HEK293 (cell line): ENCODE data around the gene HMSD.

Experiments used
- CTCF ChIA-PET: fragments of 350-600 bp; formaldehyde crosslinking; extraction: SDS; loops from one replicate; lab custom pipeline; 2021; ENCODE audit warnings: antibody characterized with exemption; lab: Yijun Ruan, JAX
- POLR2A ChIA-PET: fragments of 300-600 bp; formaldehyde crosslinking; extraction: SDS; loops from one replicate; lab custom pipeline; 2020; ENCODE audit warnings: antibody characterized with exemption, inconsistent platforms; lab: Yijun Ruan, JAX
- H3K27ac ChIP-seq: fragments of 200-500 bp; sonication (Bioruptor generic); 2 replicates; pipeline ENCODE4 v1.5.1; 2014; ENCODE audit warnings: low read depth, low read length, control low read depth, inconsistent platforms; ENCODE audit errors: extremely low read depth
- H3K36me3 ChIP-seq, 2 experiments: fragments of 200-500 bp in 1 of 2; sonication (Bioruptor generic) in 1 of 2; 1 replicate in 1 of 2; 2 replicates in 1 of 2; pipeline ENCODE4 v1.5.1; 2014 to 2017; ENCODE audit warnings: inconsistent platforms in 2 of 2, low read length in 2 of 2; ENCODE audit not compliant: control insufficient read depth in 2 of 2, insufficient read depth in 1 of 2
- H3K4me1 ChIP-seq: fragments of 200-500 bp; sonication (Bioruptor generic); 2 replicates; pipeline ENCODE4 v1.5.1; 2014; ENCODE audit warnings: mild to moderate bottlenecking, low read length, inconsistent platforms; ENCODE audit not compliant: control insufficient read depth, insufficient read depth
- H3K4me3 ChIP-seq: 2 replicates; pipeline ENCODE4 v1.5.1; 2011; ENCODE audit warnings: low read depth, mild to moderate bottlenecking, control low read depth, low read length, moderate library complexity
- H3K9me3 ChIP-seq: fragments of 200-500 bp; sonication (Bioruptor generic); 2 replicates; pipeline ENCODE4 v1.5.1; 2014; ENCODE audit warnings: low read depth, low read length, inconsistent platforms; ENCODE audit not compliant: control insufficient read depth, insufficient read depth
- BCL11A ChIP-seq: fragments of 450-650 bp; formaldehyde crosslinking; IDR thresholded peaks from 2 replicates; pipeline ENCODE4 v1.5.1; 2016; ENCODE audit warnings: low read depth, missing biosample characterization, missing genetic modification characterization
- OVOL3 ChIP-seq: fragments of 450-650 bp; formaldehyde crosslinking; IDR thresholded peaks from 2 replicates; pipeline ENCODE4 v1.5.1; 2016; ENCODE audit warnings: missing biosample characterization, missing genetic modification characterization
- SP7 ChIP-seq: fragments of 450-650 bp; formaldehyde crosslinking; IDR thresholded peaks from 2 replicates; pipeline ENCODE4 v1.5.1; 2016; ENCODE audit warnings: missing biosample characterization, missing genetic modification characterization
- ZNF114 ChIP-seq: fragments of 450-650 bp; formaldehyde crosslinking; IDR thresholded peaks from 2 replicates; pipeline ENCODE4 v1.5.0; 2017; ENCODE audit warnings: missing biosample characterization, missing genetic modification characterization
- ZNF223 ChIP-seq: fragments of 450-650 bp; formaldehyde crosslinking; IDR thresholded peaks from 2 replicates; pipeline ENCODE4 v1.5.1; 2016; ENCODE audit warnings: missing biosample characterization, missing genetic modification characterization
- ZNF335 ChIP-seq: fragments of 450-650 bp; formaldehyde crosslinking; conservative IDR thresholded peaks from 2 replicates; pipeline ENCODE4 v1.5.1; 2016; ENCODE audit warnings: missing biosample characterization, missing genetic modification characterization
- ZNF416 ChIP-seq: fragments of 450-650 bp; formaldehyde crosslinking; IDR thresholded peaks from 2 replicates; pipeline ENCODE4 v1.5.1; 2016; ENCODE audit warnings: missing biosample characterization, missing genetic modification characterization
- ZNF510 ChIP-seq: fragments of 450-650 bp; formaldehyde crosslinking; IDR thresholded peaks from 2 replicates; pipeline ENCODE4 v1.5.1; 2018; ENCODE audit warnings: mild to moderate bottlenecking, missing genetic modification characterization, missing biosample characterization; ENCODE audit not compliant: insufficient replicate concordance
- ZNF558 ChIP-seq: fragments of 450-650 bp; formaldehyde crosslinking; IDR thresholded peaks from 2 replicates; pipeline ENCODE4 v1.5.1; 2016; ENCODE audit warnings: missing biosample characterization, missing genetic modification characterization
- ZNF654 ChIP-seq: fragments of 450-650 bp; formaldehyde crosslinking; IDR thresholded peaks from 2 replicates; pipeline ENCODE4 v1.5.1; 2016; ENCODE audit warnings: low read depth, missing biosample characterization, missing genetic modification characterization
- ZSCAN30 ChIP-seq: fragments of 450-650 bp; IDR thresholded peaks from 2 replicates; pipeline ENCODE4 v1.5.1; 2018; ENCODE audit warnings: missing biosample characterization, mild to moderate bottlenecking, missing genetic modification characterization, moderate library complexity
- TF ChIP-seq, protein P1 (sequence below): fragments of 450-650 bp; formaldehyde crosslinking; IDR thresholded peaks from 2 replicates; pipeline ENCODE4 v1.5.1; 2016; ENCODE audit warnings: missing biosample characterization, missing genetic modification characterization
- TF ChIP-seq, protein P2 (sequence below): IDR thresholded peaks from 2 replicates; pipeline ENCODE4 v1.6.1; 2011; ENCODE audit warnings: mild to moderate bottlenecking, low read depth, low read length, borderline replicate concordance
- TF ChIP-seq, protein P3 (sequence below): fragments of 450-650 bp; formaldehyde crosslinking; IDR thresholded peaks from 2 replicates; pipeline ENCODE4 v1.5.1; 2016; ENCODE audit warnings: missing biosample characterization, missing genetic modification characterization
- TF ChIP-seq, protein P4 (sequence below): fragments of 450-650 bp; formaldehyde crosslinking; IDR thresholded peaks from 2 replicates; pipeline ENCODE4 v1.5.1; 2016; ENCODE audit warnings: missing biosample characterization, missing genetic modification characterization
- TF ChIP-seq, protein P5 (sequence below): sonication (generic); formaldehyde crosslinking; IDR thresholded peaks from 2 replicates; pipeline ENCODE4 v1.8.1; 2022; ENCODE audit warnings: mild to moderate bottlenecking, moderate library complexity, missing genetic modification reagents

The HMSD gene

DNA sequence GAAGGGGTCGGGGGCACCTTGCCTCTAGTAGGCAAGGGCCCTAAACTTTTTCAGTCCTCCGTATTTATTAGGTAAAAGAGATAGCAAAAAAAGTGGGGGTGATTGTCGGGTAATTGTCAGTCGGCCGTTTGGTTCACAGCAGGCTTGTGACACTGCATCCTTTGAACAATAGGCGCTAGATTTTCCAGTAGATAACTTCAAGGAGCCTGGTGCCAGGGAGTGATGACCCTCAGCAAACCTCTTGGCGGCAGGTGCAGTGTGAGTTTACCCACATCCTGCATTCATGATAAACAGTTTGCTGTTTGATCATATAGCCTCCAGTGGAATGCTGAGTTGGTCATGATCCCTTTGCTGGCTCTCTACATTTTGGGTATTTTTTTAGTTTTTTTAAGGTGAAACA lies 43.6 kb downstream of the HMSD start (continued):
- TF ChIP-seq, protein P1, sequence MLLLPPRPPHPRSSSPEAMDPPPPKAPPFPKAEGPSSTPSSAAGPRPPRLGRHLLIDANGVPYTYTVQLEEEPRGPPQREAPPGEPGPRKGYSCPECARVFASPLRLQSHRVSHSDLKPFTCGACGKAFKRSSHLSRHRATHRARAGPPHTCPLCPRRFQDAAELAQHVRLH (tag by site-specific recombination) = no peak
- TF ChIP-seq ZNF510 (tag by site-specific recombination) = no peak

DNA sequence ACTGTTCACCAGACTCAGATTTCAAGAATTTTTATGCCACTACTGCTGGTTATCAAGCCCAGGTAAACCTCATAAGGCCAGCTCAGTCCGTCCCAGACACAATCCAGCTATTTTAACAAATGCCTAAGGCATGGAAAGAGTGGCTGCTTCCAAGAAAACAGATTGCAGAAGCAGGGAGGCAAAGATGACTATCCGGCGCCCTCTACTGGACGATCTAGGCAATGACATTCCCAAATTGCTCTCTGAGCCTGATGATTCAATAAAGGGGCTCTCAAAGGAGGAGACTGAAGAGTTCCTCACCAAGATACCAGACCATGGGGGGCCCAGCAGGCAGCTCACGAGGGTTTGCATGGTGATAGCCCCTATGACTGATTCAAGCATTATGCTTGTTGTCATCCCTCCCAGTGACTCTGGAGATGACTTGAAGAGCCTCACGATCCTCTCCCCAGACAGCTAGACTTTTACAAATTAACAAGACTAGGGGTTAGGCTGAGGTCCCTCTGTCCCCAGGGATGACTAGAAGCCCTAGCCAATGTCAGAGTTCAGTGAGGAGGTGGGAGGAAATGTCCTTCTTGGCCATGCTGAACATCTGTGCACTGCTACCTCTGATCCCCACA lies 45.8 kb downstream of the HMSD start:
- TF ChIP-seq, protein P2, sequence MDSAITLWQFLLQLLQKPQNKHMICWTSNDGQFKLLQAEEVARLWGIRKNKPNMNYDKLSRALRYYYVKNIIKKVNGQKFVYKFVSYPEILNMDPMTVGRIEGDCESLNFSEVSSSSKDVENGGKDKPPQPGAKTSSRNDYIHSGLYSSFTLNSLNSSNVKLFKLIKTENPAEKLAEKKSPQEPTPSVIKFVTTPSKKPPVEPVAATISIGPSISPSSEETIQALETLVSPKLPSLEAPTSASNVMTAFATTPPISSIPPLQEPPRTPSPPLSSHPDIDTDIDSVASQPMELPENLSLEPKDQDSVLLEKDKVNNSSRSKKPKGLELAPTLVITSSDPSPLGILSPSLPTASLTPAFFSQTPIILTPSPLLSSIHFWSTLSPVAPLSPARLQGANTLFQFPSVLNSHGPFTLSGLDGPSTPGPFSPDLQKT = no peak
- TF ChIP-seq, protein P3, sequence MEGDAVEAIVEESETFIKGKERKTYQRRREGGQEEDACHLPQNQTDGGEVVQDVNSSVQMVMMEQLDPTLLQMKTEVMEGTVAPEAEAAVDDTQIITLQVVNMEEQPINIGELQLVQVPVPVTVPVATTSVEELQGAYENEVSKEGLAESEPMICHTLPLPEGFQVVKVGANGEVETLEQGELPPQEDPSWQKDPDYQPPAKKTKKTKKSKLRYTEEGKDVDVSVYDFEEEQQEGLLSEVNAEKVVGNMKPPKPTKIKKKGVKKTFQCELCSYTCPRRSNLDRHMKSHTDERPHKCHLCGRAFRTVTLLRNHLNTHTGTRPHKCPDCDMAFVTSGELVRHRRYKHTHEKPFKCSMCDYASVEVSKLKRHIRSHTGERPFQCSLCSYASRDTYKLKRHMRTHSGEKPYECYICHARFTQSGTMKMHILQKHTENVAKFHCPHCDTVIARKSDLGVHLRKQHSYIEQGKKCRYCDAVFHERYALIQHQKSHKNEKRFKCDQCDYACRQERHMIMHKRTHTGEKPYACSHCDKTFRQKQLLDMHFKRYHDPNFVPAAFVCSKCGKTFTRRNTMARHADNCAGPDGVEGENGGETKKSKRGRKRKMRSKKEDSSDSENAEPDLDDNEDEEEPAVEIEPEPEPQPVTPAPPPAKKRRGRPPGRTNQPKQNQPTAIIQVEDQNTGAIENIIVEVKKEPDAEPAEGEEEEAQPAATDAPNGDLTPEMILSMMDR (tag by site-specific recombination) = peak; percentile 48
- TF ChIP-seq ZNF654 (tag by site-specific recombination) = peak; percentile 62
- TF ChIP-seq ZSCAN30 = peak; percentile 19; the same call in 1 of the 2 replicates
- TF ChIP-seq, all 188 proteins: peak for 3
- Histone ChIP-seq H3K36me3 (no peaks in the 10 kb centered on the region), H3K4me1 (no peaks in the 10 kb centered on the region), H3K27ac (no peak overlapping the region), H3K4me3 (no peak overlapping the region), H3K9me3 (no peaks in the 10 kb centered on the region)
- ChIA-PET CTCF (interaction anchor here (0.6 to 5.0 kb wide), 39 partner anchors 10 to 887 kb away, joined by 3 to 49 read pairs (median 4); no protein-coding TSS in a partner anchor), POLR2A (interaction anchor here (1.7 kb wide), 1 partner anchor 25 kb away, joined by 8 read pairs; the partner anchor contains the start of gene SERPINB8)

DNA sequence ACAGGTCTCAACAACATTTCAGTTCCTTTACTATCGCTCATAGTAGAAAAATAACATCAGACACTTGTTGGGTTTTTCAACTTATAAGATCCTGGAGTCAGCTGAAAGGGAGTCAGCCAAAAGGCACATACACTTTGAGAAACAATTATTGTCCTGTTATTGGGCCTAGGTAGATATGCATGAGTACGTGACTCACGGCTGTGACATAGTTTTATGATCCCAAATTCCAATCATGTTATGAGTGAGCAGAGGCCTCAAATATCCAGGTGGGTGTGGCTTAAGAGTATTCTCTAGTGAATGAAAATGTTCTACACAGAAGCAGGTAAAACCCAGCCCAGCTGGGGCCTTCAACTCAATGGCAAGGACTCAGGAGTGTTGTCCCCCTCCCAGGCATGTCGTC lies 47.9 kb downstream of the HMSD start:
- POLR2A ChIA-PET = no interaction called here
- Histone ChIP-seq H3K36me3 (no peaks in the 10 kb centered on the region), H3K4me3 (no peak overlapping the region), H3K4me1 (no peaks in the 10 kb centered on the region), H3K27ac (no peak overlapping the region), H3K9me3 (no peaks in the 10 kb centered on the region)
- CTCF ChIA-PET = interaction anchor here (0.7 to 5.0 kb wide), 4 partner anchors 34 to 419 kb away, joined by 3 to 49 read pairs (median 4); no protein-coding TSS in a partner anchor
- TF ChIP-seq, protein P4, sequence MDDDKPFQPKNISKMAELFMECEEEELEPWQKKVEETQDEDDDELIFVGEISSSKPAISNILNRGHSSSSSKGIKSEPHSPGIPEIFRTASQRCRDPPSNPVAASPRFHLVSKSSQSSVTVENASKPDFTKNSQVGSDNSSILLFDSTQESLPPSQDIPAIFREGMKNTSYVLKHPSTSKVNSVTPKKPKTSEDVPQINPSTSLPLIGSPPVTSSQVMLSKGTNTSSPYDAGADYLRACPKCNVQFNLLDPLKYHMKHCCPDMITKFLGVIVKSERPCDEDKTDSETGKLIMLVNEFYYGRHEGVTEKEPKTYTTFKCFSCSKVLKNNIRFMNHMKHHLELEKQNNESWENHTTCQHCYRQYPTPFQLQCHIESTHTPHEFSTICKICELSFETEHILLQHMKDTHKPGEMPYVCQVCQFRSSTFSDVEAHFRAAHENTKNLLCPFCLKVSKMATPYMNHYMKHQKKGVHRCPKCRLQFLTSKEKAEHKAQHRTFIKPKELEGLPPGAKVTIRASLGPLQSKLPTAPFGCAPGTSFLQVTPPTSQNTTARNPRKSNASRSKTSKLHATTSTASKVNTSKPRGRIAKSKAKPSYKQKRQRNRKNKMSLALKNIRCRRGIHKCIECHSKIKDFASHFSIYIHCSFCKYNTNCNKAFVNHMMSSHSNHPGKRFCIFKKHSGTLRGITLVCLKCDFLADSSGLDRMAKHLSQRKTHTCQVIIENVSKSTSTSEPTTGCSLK = no peak
- TF ChIP-seq, protein P2 = no peak
- TF ChIP-seq SP7 (tag by site-specific recombination) = no peak
- TF ChIP-seq ZNF114 (tag by site-specific recombination) = no peak
- no peak for TF ChIP-seq ZNF223 (tag by site-specific recombination)
- TF ChIP-seq, protein P5, sequence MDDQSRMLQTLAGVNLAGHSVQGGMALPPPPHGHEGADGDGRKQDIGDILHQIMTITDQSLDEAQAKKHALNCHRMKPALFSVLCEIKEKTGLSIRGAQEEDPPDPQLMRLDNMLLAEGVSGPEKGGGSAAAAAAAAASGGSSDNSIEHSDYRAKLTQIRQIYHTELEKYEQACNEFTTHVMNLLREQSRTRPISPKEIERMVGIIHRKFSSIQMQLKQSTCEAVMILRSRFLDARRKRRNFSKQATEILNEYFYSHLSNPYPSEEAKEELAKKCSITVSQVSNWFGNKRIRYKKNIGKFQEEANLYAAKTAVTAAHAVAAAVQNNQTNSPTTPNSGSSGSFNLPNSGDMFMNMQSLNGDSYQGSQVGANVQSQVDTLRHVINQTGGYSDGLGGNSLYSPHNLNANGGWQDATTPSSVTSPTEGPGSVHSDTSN (CRISPR knock-in tag) = no peak
- no peak for TF ChIP-seq ZNF416
- no peak for TF ChIP-seq BCL11A (tag by site-specific recombination)
- TF ChIP-seq ZNF558 = no peak
- no peak for TF ChIP-seq OVOL3 (tag by site-specific recombination)
- TF ChIP-seq ZNF335 = no peak
